ENCODE results near the gene PRR13.
"Not testable (repeated sequence)": the region's sequence is repeated elsewhere in the genome, so short reads cannot be mapped to it uniquely, and the experiment has no call there.

PRR13 gene

GRCh38 chr12:53439582-53439981, 2.0 kb upstream of the PRR13 start:
- DNase-seq (ENCODE audit: low spot score) = not testable (repeated sequence)

- DNase-seq (ENCODE audit: low spot score) = no peak
Measured at GRCh38 chr12:53443955-53444354, 2.4 kb downstream of the PRR13 start.

DNA sequence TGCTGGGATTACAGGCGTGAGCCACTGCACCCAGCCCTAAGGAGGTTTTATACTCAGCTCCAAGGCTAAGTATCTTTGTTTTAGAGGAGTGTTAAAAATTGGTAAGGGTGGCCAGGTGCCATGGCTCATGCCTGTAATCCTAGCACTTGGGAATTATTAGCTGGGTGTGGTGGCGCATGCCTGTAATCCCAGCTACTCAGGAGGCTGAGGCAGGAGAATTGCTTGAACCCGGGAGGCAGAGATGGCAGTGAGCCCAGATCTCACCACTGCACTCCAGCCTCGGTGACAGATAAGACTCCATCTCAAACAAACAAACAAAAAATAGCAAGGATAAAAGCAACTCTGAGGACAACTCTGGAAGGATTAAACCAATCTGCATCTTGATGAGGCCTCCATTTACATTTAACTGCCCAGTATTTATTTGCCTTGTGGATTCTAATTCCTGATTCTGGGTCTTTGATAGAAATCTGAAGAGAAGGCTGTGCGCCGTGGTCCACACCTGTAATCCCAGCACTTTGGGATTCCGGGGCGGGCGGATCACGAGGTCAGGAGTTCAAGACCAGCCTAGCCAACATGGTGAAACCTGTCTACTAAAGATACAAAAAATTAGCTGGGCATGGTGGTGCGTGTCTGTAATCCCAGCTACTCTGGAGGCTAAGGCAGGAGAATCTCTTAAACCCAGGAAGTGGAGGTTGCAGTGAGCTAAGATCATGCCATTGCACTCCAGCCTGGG, 3.2 kb downstream of the PRR13 start:
- not testable (repeated sequence) for DNase-seq (ENCODE audit: low spot score)

- DNase-seq (ENCODE audit: low spot score) = no peak
Measured at GRCh38 chr12:53450936-53451335, 9.4 kb downstream of the PRR13 start.

- peak; percentile 96 for DNase-seq (ENCODE audit: low spot score)
Measured at GRCh38 chr12:53451661-53452158, 10.2 kb downstream of the PRR13 start, which contains the start of gene PCBP2. Gene PCBP2 (plus strand): TSS chr12:53452102. CDS start chr12:53454801, 2,699 bp downstream.

DNA sequence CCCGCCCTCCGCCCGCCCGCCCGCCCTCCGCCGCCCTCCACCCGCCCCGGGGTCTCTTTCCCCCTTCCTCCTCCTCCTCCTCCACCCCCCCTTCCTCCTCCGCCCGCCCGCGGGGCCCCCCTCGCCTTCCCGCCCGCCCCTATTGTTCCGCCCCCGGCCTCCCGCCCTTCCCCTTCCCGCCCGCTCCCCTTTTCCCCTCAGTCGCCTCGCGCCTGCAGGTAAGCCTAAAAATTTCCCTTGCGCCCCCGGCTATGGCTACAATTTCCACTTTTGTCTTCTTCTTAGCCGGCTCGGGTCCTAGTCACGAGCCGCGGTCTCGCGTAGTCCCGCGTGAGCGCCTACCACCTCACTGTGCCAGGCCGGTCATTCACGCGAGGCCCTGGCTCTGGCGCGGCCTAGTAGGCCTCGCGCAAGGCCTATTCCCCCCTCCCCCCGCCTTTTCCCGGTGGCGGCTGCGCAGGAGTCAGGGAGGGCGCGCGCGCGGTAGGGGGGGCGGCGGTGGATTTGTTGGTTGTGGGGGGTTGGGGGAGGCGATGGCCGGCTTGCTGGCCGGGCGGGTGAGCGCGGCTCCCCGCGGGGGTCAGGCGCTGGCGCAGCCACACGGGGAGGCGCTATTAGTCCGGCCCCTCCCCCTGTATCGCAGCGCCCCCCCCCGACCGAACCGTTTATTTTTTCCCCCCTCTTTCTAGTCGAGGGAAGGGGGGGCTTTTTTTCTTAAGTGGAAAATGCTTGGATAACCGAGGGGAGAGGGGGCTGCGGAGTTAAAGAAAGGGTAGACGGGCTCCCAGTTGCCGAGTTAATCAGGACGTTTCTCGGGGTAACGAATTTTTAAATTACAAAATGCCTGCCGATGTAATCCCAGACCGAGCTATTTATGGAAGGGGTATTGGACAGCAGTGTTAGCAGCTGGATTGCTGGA, 10.9 kb downstream of the PRR13 start:
- DNase-seq (ENCODE audit: low spot score) = peak; percentile 74

DNA sequence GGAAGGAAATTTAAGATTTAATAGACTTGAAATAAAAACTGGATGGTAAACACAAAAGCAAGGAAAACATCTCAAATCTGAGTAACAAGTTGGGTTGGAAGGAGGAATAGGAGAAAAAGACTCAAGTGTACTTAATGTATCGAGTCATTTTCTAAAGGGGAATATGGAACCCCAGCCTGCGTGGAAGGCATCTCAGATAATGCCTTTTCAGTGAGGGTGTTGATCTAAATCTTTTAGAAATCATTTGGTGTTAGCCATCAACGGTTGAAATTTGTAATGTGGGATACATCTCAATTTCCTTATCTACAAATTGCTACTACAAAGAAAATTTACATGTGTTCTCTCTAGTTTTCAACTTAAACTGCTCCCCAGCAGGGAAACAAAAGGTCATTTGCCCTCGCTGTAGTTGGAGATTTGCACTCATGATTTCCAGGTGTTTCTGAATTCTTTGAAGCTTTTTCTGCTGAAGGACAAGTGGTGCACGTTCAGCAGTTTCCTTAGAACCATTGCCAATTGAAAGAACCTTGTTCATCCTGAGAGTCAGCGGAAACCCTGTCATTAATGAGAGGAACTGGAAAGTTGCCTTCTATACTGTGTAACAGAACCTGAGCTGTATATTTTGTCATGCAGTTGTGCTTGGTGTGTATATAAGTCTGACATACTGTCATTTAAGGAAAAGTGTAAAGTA, 12.6 kb downstream of the PRR13 start:
- DNase-seq (ENCODE audit: low spot score) = no peak

DNA sequence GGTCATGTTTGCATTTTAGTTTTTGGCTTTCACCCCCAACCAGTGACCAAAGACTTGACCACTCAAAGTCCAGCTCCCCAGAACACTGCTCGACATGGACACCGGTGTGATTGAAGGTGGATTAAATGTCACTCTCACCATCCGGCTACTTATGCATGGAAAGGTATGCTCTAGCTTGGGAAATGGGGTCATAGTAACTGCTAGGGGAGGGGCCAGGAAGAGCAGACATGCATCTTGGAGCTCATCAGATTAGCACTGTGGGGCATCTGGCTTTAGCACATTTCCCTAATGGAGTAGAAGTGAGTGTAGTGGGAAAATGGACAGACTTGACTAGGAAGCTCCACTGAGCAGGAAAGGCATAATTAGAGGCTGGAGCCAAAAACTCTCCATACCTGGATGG, 13.2 kb downstream of the PRR13 start:
- DNase-seq (ENCODE audit: low spot score) = no peak

DNA sequence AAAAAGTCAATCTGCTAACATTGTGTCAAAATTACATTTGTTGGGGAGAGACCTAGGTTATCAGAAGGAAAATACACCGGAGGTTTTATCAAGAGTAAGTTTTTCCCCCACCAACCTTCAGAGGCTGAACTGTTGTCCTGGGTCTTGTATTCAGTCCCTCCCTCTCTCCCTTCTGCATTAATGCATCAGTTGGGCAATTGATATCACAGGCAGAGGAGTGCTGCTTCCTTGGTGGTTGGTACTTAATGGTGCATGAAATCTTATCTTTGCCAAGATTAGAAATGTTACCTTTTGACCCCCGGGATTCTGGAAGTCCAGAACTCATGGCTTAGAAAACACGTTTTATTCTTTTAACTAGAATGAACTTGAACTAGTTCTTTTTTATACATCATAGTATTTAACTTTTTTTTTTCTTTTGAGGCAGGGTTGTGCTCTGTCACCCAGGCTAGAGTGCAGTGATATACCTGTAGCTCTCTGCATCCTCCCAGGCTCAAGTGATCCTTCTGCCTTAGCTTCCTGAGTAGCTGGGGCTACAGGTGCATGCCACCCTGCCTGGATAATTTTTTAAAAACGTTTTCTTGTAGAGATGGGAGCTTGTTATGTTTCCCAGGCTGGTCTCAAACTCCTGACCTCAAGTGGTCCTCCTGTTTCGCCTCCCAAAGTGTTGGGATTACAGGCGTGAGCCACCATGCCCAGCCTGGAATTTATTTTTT, 15.3 kb downstream of the PRR13 start:
- DNase-seq (ENCODE audit: low spot score) = no peak

- DNase-seq (ENCODE audit: low spot score) = no peak
Measured at GRCh38 chr12:53459097-53459496, 17.6 kb downstream of the PRR13 start.

- DNase-seq (ENCODE audit: low spot score) = no peak
Measured at GRCh38 chr12:53461059-53461458, 19.5 kb downstream of the PRR13 start.

DNA sequence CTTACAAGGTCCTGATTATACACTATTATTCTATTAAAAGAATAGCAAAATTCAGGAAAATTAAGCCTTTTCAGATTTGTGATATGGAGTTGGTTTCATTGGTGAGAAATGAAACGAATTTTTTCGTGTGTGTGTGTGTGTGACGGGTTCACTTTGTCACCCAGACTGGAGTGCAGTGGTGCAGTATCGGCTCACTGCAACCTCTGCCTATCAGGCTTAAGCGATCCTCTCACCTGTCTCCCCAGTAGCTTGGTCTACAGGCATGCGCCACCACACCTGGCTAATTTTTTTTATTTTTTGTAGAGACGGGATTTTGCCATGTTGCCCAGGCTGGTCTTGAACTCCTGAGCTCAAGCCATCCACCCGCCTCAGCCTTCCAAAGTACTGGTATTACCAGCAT, 20.1 kb downstream of the PRR13 start:
- DNase-seq (ENCODE audit: low spot score) = no peak

DNA sequence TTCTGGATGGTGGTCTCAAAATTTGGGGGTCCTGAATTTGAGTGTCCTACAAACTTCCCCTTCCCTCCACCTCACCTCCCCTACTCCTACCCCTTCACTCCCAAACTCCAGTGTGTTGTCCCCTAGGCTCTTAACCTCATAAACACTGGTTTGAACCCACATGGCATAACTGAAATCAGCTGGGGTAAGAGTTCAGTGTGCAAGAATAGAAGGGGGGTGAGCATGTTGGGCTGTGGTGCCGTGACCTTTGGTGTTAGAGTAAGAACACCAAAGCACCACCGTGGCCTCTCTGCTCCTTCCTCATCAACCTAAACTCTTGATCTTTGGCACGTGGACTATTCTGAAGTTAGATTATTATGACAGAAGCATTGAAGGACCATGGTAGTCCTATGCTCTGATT, 21.4 kb downstream of the PRR13 start:
- no peak for DNase-seq (ENCODE audit: low spot score)

GRCh38 chr12:53463802-53464560, 22.4 kb downstream of the PRR13 start:
- DNase-seq (ENCODE audit: low spot score) = no peak

- DNase-seq (ENCODE audit: low spot score) = no peak
Measured at GRCh38 chr12:53464685-53465418, 23.3 kb downstream of the PRR13 start.

DNA sequence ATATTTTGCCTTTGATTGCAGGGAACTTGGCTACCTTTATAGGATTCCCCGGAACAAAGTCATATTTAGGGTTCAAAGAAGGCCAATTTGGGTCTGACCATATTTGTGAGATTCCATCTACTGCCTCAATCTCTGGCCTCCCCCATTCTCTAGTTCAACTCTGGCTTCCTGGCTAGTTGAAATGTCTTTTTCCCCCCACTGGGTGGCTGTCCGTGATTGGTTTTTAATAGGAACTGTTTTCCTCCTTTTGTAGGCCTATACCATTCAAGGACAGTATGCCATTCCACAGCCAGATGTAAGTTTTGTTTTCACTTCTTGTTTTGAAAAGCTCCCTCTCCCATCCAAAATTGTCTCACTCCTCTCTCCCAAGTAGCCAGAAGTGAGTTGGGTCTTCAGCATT, 24.1 kb downstream of the PRR13 start:
- DNase-seq (ENCODE audit: low spot score) = no peak

- DNase-seq (ENCODE audit: low spot score) = no peak
Measured at GRCh38 chr12:53466640-53467039, 25.1 kb downstream of the PRR13 start.

- no peak for DNase-seq (ENCODE audit: low spot score)
Measured at GRCh38 chr12:53467082-53467481, 25.5 kb downstream of the PRR13 start.

GRCh38 chr12:53467880-53468279, 26.3 kb downstream of the PRR13 start:
- DNase-seq (ENCODE audit: low spot score) = no peak

- no peak for DNase-seq (ENCODE audit: low spot score)
Measured at GRCh38 chr12:53468282-53468681, 26.7 kb downstream of the PRR13 start.
